HEK293T (cell line): Measurements from ENCODE around the gene LRRC2.
"Not testable (repeated sequence)": the region's sequence is repeated elsewhere in the genome, so short reads cannot be mapped to it uniquely, and the experiment has no call there.

Experiments used
- BHLHE40 ChIP-seq: fragments of 450-650 bp; IDR thresholded peaks from 2 replicates; pipeline ENCODE4 v1.6.1; 2016; ENCODE audit warnings: mild to moderate bottlenecking, moderate library complexity, borderline replicate concordance
- CTBP1 ChIP-seq: fragments of 450-650 bp; IDR thresholded peaks from 2 replicates; pipeline ENCODE4 v1.6.1; 2016; ENCODE audit warnings: borderline replicate concordance
- ELF4 ChIP-seq: fragments of 450-650 bp; IDR thresholded peaks from 2 replicates; pipeline ENCODE4 v1.6.1; 2017; ENCODE audit warnings: antibody characterized with exemption
- FOXK2 ChIP-seq: fragments of 450-650 bp; IDR thresholded peaks from 2 replicates; pipeline ENCODE4 v1.6.1; 2016; ENCODE audit warnings: mild to moderate bottlenecking
- FOXM1 ChIP-seq: fragments of 450-650 bp; IDR thresholded peaks from 2 replicates; pipeline ENCODE4 v1.6.1; 2017; ENCODE audit warnings: mild to moderate bottlenecking, borderline replicate concordance
- L3MBTL2 ChIP-seq: fragments of 450-650 bp; conservative IDR thresholded peaks from 2 replicates; pipeline ENCODE4 v1.6.1; 2016; ENCODE audit warnings: mild to moderate bottlenecking
- PKNOX1 ChIP-seq: fragments of 450-650 bp; IDR thresholded peaks from 2 replicates; pipeline ENCODE4 v1.6.1; 2016
- SP1 ChIP-seq: fragments of 450-650 bp; IDR thresholded peaks from 2 replicates; pipeline ENCODE4 v1.6.1; 2017
- TARDBP ChIP-seq: fragments of 450-650 bp; IDR thresholded peaks from 2 replicates; pipeline ENCODE4 v1.6.1; 2016
- ZNF384 ChIP-seq: fragments of 450-650 bp; IDR thresholded peaks from 2 replicates; pipeline ENCODE4 v1.6.1; 2016

GRCh38 chr3:46538425-46538802, 27.7 kb downstream of the LRRC2 start:
- not testable (repeated sequence) for TF ChIP-seq SP1, ELF4, CTBP1, BHLHE40, TARDBP, FOXK2, L3MBTL2, ZNF384, PKNOX1, FOXM1
